ENCODE measurements around the gene DPF3.

DNA sequence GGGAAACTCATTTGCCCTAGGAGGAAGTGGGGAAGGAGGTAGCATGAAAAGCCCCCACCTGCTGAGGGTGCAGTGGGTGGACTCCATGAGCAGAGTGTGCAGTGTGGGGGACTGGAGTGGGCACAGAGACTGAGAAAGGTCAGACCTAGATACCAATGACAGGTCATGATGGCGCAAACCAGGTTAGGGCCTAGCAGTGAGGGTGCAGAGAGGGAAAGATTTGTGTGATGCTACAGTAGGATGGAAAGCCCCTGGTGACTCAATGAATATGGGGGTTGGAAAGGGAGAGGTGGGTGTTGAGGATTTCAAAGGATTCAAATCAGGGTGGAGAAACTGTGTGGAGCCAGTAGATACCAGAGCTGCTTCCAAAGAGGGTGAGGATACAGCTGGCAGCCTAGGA lies 319.2 kb downstream of the DPF3 start:
- TF ChIP-seq, protein P1, sequence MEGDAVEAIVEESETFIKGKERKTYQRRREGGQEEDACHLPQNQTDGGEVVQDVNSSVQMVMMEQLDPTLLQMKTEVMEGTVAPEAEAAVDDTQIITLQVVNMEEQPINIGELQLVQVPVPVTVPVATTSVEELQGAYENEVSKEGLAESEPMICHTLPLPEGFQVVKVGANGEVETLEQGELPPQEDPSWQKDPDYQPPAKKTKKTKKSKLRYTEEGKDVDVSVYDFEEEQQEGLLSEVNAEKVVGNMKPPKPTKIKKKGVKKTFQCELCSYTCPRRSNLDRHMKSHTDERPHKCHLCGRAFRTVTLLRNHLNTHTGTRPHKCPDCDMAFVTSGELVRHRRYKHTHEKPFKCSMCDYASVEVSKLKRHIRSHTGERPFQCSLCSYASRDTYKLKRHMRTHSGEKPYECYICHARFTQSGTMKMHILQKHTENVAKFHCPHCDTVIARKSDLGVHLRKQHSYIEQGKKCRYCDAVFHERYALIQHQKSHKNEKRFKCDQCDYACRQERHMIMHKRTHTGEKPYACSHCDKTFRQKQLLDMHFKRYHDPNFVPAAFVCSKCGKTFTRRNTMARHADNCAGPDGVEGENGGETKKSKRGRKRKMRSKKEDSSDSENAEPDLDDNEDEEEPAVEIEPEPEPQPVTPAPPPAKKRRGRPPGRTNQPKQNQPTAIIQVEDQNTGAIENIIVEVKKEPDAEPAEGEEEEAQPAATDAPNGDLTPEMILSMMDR (IDR thresholded peaks at IDR 0.05), result no peak
- no peak for TF ChIP-seq POLR2A (IDR thresholded peaks at IDR 0.05)

Measured in lower leg skin (tissue), 3 donors.